K562 (cell line): ENCODE results near the gene NANS. TPM values are rescaled to one million over a fixed set of nuclear protein-coding genes. Genes with fewer than 3 reads are reported as not detected.

Experiments
- ASH1L ChIP-seq: fragments of 450-650 bp; IDR thresholded peaks from 2 replicates; pipeline ENCODE4 v1.6.1; 2018; ENCODE audit warnings: borderline replicate concordance, mild to moderate bottlenecking, low read depth; ENCODE audit not compliant: partially characterized antibody
- ZBTB40 ChIP-seq, 2 experiments: fragments of 450-650 bp in 1 of 2; sonication (generic) in 1 of 2; formaldehyde crosslinking in 1 of 2; IDR thresholded peaks; 2 replicates each; pipeline versions ENCODE4 v1.7.1 to v1.9.0; 2016 to 2022; ENCODE audit warnings: inconsistent platforms in 1 of 2, mild to moderate bottlenecking in 1 of 2, missing genetic modification reagents in 1 of 2
- polyA plus RNA-seq, 8 experiments: library from polyadenylated mRNA; depleted of rRNA in 4 of 8; stranded (reverse) in 5 of 8; unstranded in 3 of 8; fragments of >200 nt; fragmentation: Nextera tagmentation in 2 of 8; fragmentation: Illumina TruSeq in 1 of 8; extraction: Ambion mirVana in 2 of 8; extraction: Trizol in 1 of 8; gene quantifications; 2 replicates each; pipeline versions ENCODE4 v1.2.1 to v1.2.3, GENCODE V29; 2011 to 2014; ENCODE audit warnings: inconsistent platforms in 1 of 8, missing spikeins in 1 of 8
- total RNA-seq, 7 experiments: library from RNA; depleted of rRNA in 6 of 7; stranded (reverse); fragments of >200 nt in 6 of 7; fragmentation: Illumina TruSeq in 2 of 7; extraction: Trizol in 2 of 7; gene quantifications; 2 replicates each; pipeline versions ENCODE4 v1.2.1 to v1.2.3, GENCODE V29; 2011 to 2021; ENCODE audit warnings: low replicate concordance in 1 of 7
- TF ChIP-seq, protein P1 (sequence below): fragments of 450-650 bp; IDR thresholded peaks from 2 replicates; pipeline ENCODE4 v1.6.1; 2018; ENCODE audit not compliant: partially characterized antibody

The NANS gene
- total and polyA plus RNA-seq, 9 of the 15 experiments (the other 6 are each of a cell fraction or from before 2014, with no cell fraction given): 37.1 to 181 (median 137) TPM

GRCh38 chr9:98046180-98046543 lies 10.4 kb upstream of the NANS start (continued):
- TF ChIP-seq, protein P1, sequence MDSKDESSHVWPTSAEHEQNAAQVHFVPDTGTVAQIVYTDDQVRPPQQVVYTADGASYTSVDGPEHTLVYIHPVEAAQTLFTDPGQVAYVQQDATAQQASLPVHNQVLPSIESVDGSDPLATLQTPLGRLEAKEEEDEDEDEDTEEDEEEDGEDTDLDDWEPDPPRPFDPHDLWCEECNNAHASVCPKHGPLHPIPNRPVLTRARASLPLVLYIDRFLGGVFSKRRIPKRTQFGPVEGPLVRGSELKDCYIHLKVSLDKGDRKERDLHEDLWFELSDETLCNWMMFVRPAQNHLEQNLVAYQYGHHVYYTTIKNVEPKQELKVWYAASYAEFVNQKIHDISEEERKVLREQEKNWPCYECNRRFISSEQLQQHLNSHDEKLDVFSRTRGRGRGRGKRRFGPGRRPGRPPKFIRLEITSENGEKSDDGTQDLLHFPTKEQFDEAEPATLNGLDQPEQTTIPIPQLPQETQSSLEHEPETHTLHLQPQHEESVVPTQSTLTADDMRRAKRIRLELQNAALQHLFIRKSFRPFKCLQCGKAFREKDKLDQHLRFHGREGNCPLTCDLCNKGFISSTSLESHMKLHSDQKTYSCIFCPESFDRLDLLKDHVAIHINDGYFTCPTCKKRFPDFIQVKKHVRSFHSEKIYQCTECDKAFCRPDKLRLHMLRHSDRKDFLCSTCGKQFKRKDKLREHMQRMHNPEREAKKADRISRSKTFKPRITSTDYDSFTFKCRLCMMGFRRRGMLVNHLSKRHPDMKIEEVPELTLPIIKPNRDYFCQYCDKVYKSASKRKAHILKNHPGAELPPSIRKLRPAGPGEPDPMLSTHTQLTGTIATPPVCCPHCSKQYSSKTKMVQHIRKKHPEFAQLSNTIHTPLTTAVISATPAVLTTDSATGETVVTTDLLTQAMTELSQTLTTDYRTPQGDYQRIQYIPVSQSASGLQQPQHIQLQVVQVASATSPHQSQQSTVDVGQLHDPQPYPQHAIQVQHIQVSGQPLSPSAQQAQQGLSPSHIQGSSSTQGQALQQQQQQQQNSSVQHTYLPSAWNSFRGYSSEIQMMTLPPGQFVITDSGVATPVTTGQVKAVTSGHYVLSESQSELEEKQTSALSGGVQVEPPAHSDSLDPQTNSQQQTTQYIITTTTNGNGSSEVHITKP: peak; percentile 73
- TF ChIP-seq ZBTB40 (IDR thresholded peaks at IDR 0.05): 0 out of 2 replicates have a peak, but pooled peaks have one; percentile 27
- no peak for TF ChIP-seq ZBTB40 (CRISPR knock-in tag; IDR thresholded peaks at IDR 0.05)
- TF ChIP-seq ASH1L: peak; percentile 11
